K562 (cell line): Measurements from ENCODE around the gene ZNF140. TPM values are rescaled to one million over a fixed set of nuclear protein-coding genes. Genes with fewer than 3 reads are reported as not detected.

ENCODE experiments used
- CREB1 ChIP-seq, 2 experiments: sonication (generic) in 1 of 2; formaldehyde crosslinking in 1 of 2; IDR thresholded peaks; 2 replicates each; pipeline versions ENCODE4 v1.6.1 to v1.8.0; 2012 to 2022; ENCODE audit warnings: inconsistent platforms in 1 of 2, mild to moderate bottlenecking in 1 of 2, missing genetic modification reagents in 1 of 2, moderate library complexity in 1 of 2
- EZH2 ChIP-seq: IDR thresholded peaks from 2 replicates; pipeline ENCODE4 v1.6.1; 2012; ENCODE audit warnings: low read depth, mild to moderate bottlenecking, inconsistent platforms, low read length, borderline replicate concordance
- FIP1L1 ChIP-seq: fragments of 200-400 bp; formaldehyde crosslinking; IDR thresholded peaks from 2 replicates; pipeline ENCODE4 v1.6.1; 2018; ENCODE audit warnings: mild to moderate bottlenecking, low read depth, low read length; ENCODE audit not compliant: poor library complexity, severe bottlenecking
- FOS ChIP-seq: IDR thresholded peaks from 3 replicates; pipeline ENCODE4 v1.6.1; 2011; ENCODE audit not compliant: insufficient read length; ENCODE audit errors: extremely low read depth
- FUS ChIP-seq: fragments of 200-400 bp; formaldehyde crosslinking; optimal IDR thresholded peaks from 2 replicates; pipeline ENCODE3; 2017; ENCODE audit warnings: low read depth, low read length
- HMG20B ChIP-seq: fragments of 250-450 bp; sonication (Bioruptor Pico); IDR thresholded peaks from 2 replicates; pipeline ENCODE4 v1.5.0; 2021; ENCODE audit warnings: mild to moderate bottlenecking
- NR4A1 ChIP-seq, 2 experiments: fragments of 250-450 bp in 1 of 2; fragments of 450-650 bp in 1 of 2; sonication (Bioruptor Pico) in 1 of 2; IDR thresholded peaks; 2 replicates each; pipeline versions ENCODE4 v1.4.0 to v1.6.1; 2016 to 2020; ENCODE audit warnings: mild to moderate bottlenecking in 2 of 2, missing compliant biosample characterization in 1 of 2, missing genetic modification characterization in 1 of 2, moderate library complexity in 1 of 2
- PHB ChIP-seq: fragments of 250-450 bp; sonication (Bioruptor Pico); IDR thresholded peaks from 2 replicates; pipeline ENCODE4 v1.5.0; 2021
- PHF8 ChIP-seq: fragments of 200-600 bp; sonication (generic); IDR thresholded peaks from 2 replicates; pipeline ENCODE4 v1.6.1; 2012; ENCODE audit warnings: mixed run types, mild to moderate bottlenecking, inconsistent platforms, low read length, moderate library complexity, borderline replicate concordance
- PRMT5 ChIP-seq: sonication (generic); formaldehyde crosslinking; IDR thresholded peaks from 2 replicates; pipeline ENCODE4 v1.5.0; 2020; ENCODE audit warnings: missing genetic modification reagents
- ZNF445 ChIP-seq: fragments of 250-450 bp; sonication (Bioruptor Pico); IDR thresholded peaks from 2 replicates; pipeline ENCODE4 v1.4.0; 2020; ENCODE audit warnings: low read depth, mild to moderate bottlenecking, moderate library complexity
- polyA plus RNA-seq, 8 experiments: library from polyadenylated mRNA; depleted of rRNA in 4 of 8; stranded (reverse) in 5 of 8; unstranded in 3 of 8; fragments of >200 nt; fragmentation: Nextera tagmentation in 2 of 8; fragmentation: Illumina TruSeq in 1 of 8; extraction: Ambion mirVana in 2 of 8; extraction: Trizol in 1 of 8; gene quantifications; 2 replicates each; pipeline versions ENCODE4 v1.2.1 to v1.2.3, GENCODE V29; 2011 to 2014; ENCODE audit warnings: inconsistent platforms in 1 of 8, missing spikeins in 1 of 8
- total RNA-seq, 7 experiments: library from RNA; depleted of rRNA in 6 of 7; stranded (reverse); fragments of >200 nt in 6 of 7; fragmentation: Illumina TruSeq in 2 of 7; extraction: Trizol in 2 of 7; gene quantifications; 2 replicates each; pipeline versions ENCODE4 v1.2.1 to v1.2.3, GENCODE V29; 2011 to 2021; ENCODE audit warnings: low replicate concordance in 1 of 7
- TF ChIP-seq, protein P1 (sequence below): fragments of 200-800 bp; sonication (Bioruptor generic); IDR thresholded peaks from 2 replicates; pipeline ENCODE4 v1.6.1; 2016; ENCODE audit warnings: missing genetic modification characterization, missing compliant biosample characterization
- TF ChIP-seq, protein P2 (sequence below), 2 experiments: fragments of 450-650 bp; formaldehyde crosslinking in 1 of 2; IDR thresholded peaks; 2 replicates each; pipeline versions ENCODE4 v1.4.0 to v1.6.1; 2014 to 2020; ENCODE audit warnings: mild to moderate bottlenecking in 2 of 2, borderline replicate concordance in 1 of 2, low read depth in 1 of 2

The ZNF140 gene
- total and polyA plus RNA-seq, 9 of the 15 experiments (the other 6 are each of a cell fraction or from before 2014, with no cell fraction given), result 1.6 to 10.9 (median 5.3) TPM

DNA sequence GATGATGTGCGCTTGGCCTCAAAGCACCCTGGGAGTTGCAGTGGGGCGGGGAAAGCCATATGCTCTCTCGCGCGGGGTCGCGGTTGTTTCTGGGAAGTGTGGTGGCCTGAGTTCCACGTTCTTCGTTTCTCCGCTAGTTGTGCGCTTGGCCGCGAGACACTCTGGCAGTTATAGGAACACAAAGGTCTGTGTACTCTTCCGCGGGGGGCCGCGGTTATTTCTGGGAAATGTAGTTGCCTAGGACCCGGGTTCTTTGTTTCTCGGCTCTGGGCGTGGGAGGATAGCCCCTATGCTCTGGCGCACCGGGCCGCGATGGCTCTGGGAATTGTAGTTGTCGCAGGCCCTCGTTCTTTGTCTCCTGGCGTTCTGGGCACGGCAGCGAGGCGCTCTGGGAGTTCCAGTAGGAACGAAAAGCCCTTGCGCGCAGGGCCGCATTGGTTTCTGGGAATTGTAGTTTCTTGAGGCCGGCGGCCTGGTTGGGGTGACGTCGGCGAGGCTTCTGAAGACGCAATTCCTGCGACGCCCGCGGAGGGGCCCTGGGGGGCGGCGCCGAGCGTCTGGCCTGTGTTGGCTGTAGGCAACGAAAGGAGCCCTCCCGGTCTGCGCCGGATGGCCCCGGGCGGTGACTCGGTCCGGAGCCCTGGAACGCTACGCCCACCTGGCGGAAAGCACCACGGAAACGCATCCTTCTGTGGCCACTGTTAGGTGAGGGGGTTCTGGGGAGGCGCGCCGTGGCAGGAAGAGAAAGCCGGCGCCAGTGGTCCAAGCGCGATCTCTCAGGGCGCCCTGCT, at the start of gene ZNF140 (continued):
- TF ChIP-seq, protein P1, sequence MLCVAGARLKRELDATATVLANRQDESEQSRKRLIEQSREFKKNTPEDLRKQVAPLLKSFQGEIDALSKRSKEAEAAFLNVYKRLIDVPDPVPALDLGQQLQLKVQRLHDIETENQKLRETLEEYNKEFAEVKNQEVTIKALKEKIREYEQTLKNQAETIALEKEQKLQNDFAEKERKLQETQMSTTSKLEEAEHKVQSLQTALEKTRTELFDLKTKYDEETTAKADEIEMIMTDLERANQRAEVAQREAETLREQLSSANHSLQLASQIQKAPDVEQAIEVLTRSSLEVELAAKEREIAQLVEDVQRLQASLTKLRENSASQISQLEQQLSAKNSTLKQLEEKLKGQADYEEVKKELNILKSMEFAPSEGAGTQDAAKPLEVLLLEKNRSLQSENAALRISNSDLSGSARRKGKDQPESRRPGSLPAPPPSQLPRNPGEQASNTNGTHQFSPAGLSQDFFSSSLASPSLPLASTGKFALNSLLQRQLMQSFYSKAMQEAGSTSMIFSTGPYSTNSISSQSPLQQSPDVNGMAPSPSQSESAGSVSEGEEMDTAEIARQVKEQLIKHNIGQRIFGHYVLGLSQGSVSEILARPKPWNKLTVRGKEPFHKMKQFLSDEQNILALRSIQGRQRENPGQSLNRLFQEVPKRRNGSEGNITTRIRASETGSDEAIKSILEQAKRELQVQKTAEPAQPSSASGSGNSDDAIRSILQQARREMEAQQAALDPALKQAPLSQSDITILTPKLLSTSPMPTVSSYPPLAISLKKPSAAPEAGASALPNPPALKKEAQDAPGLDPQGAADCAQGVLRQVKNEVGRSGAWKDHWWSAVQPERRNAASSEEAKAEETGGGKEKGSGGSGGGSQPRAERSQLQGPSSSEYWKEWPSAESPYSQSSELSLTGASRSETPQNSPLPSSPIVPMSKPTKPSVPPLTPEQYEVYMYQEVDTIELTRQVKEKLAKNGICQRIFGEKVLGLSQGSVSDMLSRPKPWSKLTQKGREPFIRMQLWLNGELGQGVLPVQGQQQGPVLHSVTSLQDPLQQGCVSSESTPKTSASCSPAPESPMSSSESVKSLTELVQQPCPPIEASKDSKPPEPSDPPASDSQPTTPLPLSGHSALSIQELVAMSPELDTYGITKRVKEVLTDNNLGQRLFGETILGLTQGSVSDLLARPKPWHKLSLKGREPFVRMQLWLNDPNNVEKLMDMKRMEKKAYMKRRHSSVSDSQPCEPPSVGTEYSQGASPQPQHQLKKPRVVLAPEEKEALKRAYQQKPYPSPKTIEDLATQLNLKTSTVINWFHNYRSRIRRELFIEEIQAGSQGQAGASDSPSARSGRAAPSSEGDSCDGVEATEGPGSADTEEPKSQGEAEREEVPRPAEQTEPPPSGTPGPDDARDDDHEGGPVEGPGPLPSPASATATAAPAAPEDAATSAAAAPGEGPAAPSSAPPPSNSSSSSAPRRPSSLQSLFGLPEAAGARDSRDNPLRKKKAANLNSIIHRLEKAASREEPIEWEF (CRISPR knock-in tag), result no peak
- TF ChIP-seq, protein P2, sequence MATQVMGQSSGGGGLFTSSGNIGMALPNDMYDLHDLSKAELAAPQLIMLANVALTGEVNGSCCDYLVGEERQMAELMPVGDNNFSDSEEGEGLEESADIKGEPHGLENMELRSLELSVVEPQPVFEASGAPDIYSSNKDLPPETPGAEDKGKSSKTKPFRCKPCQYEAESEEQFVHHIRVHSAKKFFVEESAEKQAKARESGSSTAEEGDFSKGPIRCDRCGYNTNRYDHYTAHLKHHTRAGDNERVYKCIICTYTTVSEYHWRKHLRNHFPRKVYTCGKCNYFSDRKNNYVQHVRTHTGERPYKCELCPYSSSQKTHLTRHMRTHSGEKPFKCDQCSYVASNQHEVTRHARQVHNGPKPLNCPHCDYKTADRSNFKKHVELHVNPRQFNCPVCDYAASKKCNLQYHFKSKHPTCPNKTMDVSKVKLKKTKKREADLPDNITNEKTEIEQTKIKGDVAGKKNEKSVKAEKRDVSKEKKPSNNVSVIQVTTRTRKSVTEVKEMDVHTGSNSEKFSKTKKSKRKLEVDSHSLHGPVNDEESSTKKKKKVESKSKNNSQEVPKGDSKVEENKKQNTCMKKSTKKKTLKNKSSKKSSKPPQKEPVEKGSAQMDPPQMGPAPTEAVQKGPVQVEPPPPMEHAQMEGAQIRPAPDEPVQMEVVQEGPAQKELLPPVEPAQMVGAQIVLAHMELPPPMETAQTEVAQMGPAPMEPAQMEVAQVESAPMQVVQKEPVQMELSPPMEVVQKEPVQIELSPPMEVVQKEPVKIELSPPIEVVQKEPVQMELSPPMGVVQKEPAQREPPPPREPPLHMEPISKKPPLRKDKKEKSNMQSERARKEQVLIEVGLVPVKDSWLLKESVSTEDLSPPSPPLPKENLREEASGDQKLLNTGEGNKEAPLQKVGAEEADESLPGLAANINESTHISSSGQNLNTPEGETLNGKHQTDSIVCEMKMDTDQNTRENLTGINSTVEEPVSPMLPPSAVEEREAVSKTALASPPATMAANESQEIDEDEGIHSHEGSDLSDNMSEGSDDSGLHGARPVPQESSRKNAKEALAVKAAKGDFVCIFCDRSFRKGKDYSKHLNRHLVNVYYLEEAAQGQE (IDR thresholded peaks at IDR 0.05; ENCODE audit: borderline replicate concordance), result peak; percentile 91
- TF ChIP-seq, protein P2 (CRISPR knock-in tag; IDR thresholded peaks at IDR 0.05; ENCODE audit: low read depth), result no peak
- TF ChIP-seq ZNF445 (no peak), HMG20B (CRISPR knock-in tag) (no peak), EZH2 (no peak), PRMT5 (no peak), CREB1 (IDR thresholded peaks at IDR 0.05) (peak; percentile 96), CREB1 (CRISPR knock-in tag; IDR thresholded peaks at IDR 0.05) (peak; percentile 91), FUS (no peak), NR4A1 (CRISPR knock-in tag; IDR thresholded peaks at IDR 0.05) (0 out of 2 replicates have a peak, but pooled peaks have one; percentile 4), NR4A1 (tag; IDR thresholded peaks at IDR 0.05) (peak; percentile 42; the same call in 1 of the 2 replicates), PHF8 (peak; percentile 85), PHB (CRISPR knock-in tag) (no peak), FOS (no peak), FIP1L1 (peak; percentile 56)
